DOHH2 (cell line): Measurements from ENCODE around the gene CD72.

ENCODE experiments used
- H3F3A ChIP-seq: fragments of 200-600 bp; sonication (generic), shearing (Covaris generic); 2 replicates; pipeline ENCODE4 v1.6.0; 2016; ENCODE audit warnings: antibody characterized with exemption, mild to moderate bottlenecking; ENCODE audit not compliant: control insufficient read depth, insufficient read depth
- H3K27ac ChIP-seq: fragments of 200-600 bp; sonication (generic); 2 replicates; pipeline ENCODE4 v1.5.1; 2014; ENCODE audit warnings: low read depth, mild to moderate bottlenecking, low read length, moderate library complexity
- H3K27me3 ChIP-seq: fragments of 200-600 bp; sonication (generic); 2 replicates; pipeline ENCODE4 v1.6.1; 2014; ENCODE audit warnings: mild to moderate bottlenecking, low read length, mixed read lengths; ENCODE audit not compliant: control insufficient read depth
- H3K36me3 ChIP-seq: fragments of 200-600 bp; sonication (generic); 2 replicates; pipeline ENCODE4 v1.6.1; 2014; ENCODE audit warnings: mild to moderate bottlenecking, low read length, moderate library complexity, mixed read lengths; ENCODE audit not compliant: control insufficient read depth
- H3K4me1 ChIP-seq: fragments of 200-600 bp; sonication (generic); 2 replicates; pipeline ENCODE4 v1.6.1; 2014; ENCODE audit warnings: mild to moderate bottlenecking, low read length, mixed read lengths; ENCODE audit not compliant: control insufficient read depth
- H3K4me2 ChIP-seq: fragments of 200-600 bp; sonication (generic); 2 replicates; pipeline ENCODE4 v1.6.0; 2014; ENCODE audit warnings: mild to moderate bottlenecking, low read length, moderate library complexity
- H3K4me3 ChIP-seq: fragments of 200-600 bp; sonication (generic); 2 replicates; pipeline ENCODE4 v1.5.1; 2014; ENCODE audit warnings: mild to moderate bottlenecking, low read length, mixed read lengths
- H3K79me2 ChIP-seq: fragments of 200-600 bp; sonication (generic); 2 replicates; pipeline ENCODE4 v1.6.1; 2014; ENCODE audit warnings: mild to moderate bottlenecking, low read length, mixed read lengths; ENCODE audit not compliant: control insufficient read depth
- H3K9me2 ChIP-seq: fragments of 200-600 bp; sonication (generic); replicated peaks from 2 replicates; pipeline ENCODE4 v1.6.1; 2014; ENCODE audit warnings: mild to moderate bottlenecking, low read length, mixed read lengths; ENCODE audit not compliant: control insufficient read depth
- H3K9me3 ChIP-seq: fragments of 200-600 bp; sonication (generic); 2 replicates; pipeline ENCODE4 v1.6.1; 2014; ENCODE audit warnings: antibody characterized with exemption, low read length, mixed read lengths; ENCODE audit not compliant: control insufficient read depth, insufficient read depth
- H4K20me1 ChIP-seq: fragments of 200-600 bp; sonication (generic); 2 replicates; pipeline ENCODE4 v1.6.0; 2014; ENCODE audit warnings: low read depth, mild to moderate bottlenecking, antibody characterized with exemption, low read length, moderate library complexity; ENCODE audit not compliant: control insufficient read depth, insufficient read depth
- EZH2phosphoT487 ChIP-seq: fragments of 200-600 bp; sonication (generic); IDR thresholded peaks from 2 replicates; pipeline ENCODE4 v1.6.1; 2017; ENCODE audit warnings: borderline replicate concordance, mild to moderate bottlenecking, antibody characterized with exemption, low read length, moderate library complexity, mixed read lengths
- TF ChIP-seq, protein P1 (sequence below): fragments of 200-600 bp; sonication (generic); IDR thresholded peaks from one replicate; pipeline ENCODE4 v1.5.1; 2014; ENCODE audit warnings: antibody characterized with exemption, mild to moderate bottlenecking, low read depth, low read length; ENCODE audit not compliant: poor library complexity, severe bottlenecking

The CD72 gene, protein sequence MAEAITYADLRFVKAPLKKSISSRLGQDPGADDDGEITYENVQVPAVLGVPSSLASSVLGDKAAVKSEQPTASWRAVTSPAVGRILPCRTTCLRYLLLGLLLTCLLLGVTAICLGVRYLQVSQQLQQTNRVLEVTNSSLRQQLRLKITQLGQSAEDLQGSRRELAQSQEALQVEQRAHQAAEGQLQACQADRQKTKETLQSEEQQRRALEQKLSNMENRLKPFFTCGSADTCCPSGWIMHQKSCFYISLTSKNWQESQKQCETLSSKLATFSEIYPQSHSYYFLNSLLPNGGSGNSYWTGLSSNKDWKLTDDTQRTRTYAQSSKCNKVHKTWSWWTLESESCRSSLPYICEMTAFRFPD

DNA sequence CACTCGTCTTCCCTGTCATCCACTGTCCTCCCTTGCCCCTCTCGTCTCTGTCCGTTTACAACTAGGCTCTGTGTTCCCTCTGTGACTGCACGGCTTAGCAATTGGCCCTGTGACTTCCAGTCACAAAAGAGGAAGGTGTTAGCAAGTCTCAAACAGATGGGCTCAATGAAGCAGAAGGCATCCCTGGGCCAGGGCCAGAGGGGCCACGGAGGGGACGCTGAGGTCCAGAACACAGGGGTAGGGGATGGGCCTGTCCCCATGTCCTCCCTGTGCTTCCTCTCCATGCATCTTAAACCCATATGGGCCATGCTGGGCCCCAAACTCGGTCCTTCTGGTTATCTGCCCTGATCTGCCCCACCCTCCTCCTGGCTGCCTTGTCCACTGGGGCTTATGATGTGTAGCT, at the start of gene CD72:
Gene CD72, minus strand, starts transcription at position 89 of the 403 bp plus-strand sequence. CDS start 110 bp downstream, outside the sequence.
- peaks cover 63% of the 10 kb centered on the region for H3K4me1 ChIP-seq
- no peaks in the 10 kb centered on the region for H3K27me3 ChIP-seq
- H4K20me1 ChIP-seq, result no peaks in the 10 kb centered on the region
- H3K4me3 ChIP-seq, result peak within 1 kb of the TSS; percentile 72
- no peaks in the 10 kb centered on the region for H3K9me3 ChIP-seq
- H3F3A ChIP-seq, result peaks cover 43% of the 10 kb centered on the region
- peak within 1 kb of the TSS; percentile 99 for H3K4me2 ChIP-seq
- H3K79me2 ChIP-seq, result no peaks in the 10 kb centered on the region
- H3K27ac ChIP-seq, result peak within 1 kb of the TSS; percentile 76
- no peaks in the 10 kb centered on the region for H3K9me2 ChIP-seq
- 0 out of 2 replicates have a peak, but pooled peaks cover 5% of the 10 kb centered on the region for H3K36me3 ChIP-seq
- TF ChIP-seq, protein P1, sequence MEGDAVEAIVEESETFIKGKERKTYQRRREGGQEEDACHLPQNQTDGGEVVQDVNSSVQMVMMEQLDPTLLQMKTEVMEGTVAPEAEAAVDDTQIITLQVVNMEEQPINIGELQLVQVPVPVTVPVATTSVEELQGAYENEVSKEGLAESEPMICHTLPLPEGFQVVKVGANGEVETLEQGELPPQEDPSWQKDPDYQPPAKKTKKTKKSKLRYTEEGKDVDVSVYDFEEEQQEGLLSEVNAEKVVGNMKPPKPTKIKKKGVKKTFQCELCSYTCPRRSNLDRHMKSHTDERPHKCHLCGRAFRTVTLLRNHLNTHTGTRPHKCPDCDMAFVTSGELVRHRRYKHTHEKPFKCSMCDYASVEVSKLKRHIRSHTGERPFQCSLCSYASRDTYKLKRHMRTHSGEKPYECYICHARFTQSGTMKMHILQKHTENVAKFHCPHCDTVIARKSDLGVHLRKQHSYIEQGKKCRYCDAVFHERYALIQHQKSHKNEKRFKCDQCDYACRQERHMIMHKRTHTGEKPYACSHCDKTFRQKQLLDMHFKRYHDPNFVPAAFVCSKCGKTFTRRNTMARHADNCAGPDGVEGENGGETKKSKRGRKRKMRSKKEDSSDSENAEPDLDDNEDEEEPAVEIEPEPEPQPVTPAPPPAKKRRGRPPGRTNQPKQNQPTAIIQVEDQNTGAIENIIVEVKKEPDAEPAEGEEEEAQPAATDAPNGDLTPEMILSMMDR, result no peak
- TF ChIP-seq EZH2phosphoT487, result no peak

DNA sequence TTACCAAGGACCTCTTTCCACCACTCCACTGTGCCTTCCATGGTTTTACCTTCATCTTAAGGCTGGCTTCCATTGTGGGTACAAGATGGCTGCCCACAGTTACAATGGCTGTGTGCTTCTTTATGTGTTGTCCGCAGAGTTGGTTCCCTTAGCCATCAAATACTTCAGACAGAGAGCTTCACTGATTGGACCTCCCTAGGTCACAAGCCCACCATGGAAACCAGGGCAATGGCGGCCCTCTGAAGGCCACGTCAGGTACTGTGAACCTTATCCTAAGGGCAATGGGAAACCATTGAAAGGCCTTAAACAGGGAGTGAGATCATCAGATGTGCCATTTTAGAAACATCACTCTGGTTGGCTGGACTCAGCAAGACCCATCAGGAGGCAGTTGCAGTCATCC, 49.7 kb upstream of the CD72 start:
- TF ChIP-seq, protein P1, result no peak
- no peak for TF ChIP-seq EZH2phosphoT487
- Histone ChIP-seq H3K36me3 (peaks cover 20% of the 10 kb centered on the region), H3K79me2 (peaks cover 21% of the 10 kb centered on the region), H3K9me3 (no peaks in the 10 kb centered on the region), H3K9me2 (no peaks in the 10 kb centered on the region), H3K4me1 (peaks cover 27% of the 10 kb centered on the region), H3K4me2 (no peak overlapping the region), H4K20me1 (no peaks in the 10 kb centered on the region), H3K4me3 (no peak overlapping the region), H3K27ac (no peak overlapping the region), H3K27me3 (no peaks in the 10 kb centered on the region), H3F3A (no peaks in the 10 kb centered on the region)

DNA sequence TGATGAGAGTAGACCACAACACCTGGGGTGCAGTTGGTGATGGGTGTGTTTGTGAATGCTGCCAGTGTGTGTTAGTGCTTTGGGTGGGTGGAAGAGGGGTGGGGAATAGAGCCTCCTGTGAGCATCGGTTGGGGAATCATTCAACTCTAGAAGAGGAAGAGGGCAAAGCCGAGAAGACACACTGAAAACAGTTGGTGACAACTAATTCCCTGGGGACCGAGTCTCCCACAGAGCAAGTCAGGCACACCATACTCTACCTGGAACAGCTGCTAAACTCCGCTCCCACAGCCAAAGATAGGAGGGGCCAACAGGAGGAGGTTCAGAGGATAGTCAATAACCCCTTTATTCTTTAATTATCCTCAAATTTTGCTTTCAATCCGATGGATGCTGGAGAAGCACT, 48.3 kb upstream of the CD72 start:
- no peak overlapping the region for H3K4me3 ChIP-seq
- peaks cover 3% of the 10 kb centered on the region for H3F3A ChIP-seq
- H3K4me2 ChIP-seq, result no peak overlapping the region
- peaks cover 32% of the 10 kb centered on the region for H3K79me2 ChIP-seq
- TF ChIP-seq, protein P1, result no peak
- no peak for TF ChIP-seq EZH2phosphoT487
- H3K36me3 ChIP-seq, result peaks cover 34% of the 10 kb centered on the region
- no peak overlapping the region for H3K27ac ChIP-seq
- no peaks in the 10 kb centered on the region for H3K9me2 ChIP-seq
- H3K27me3 ChIP-seq, result no peaks in the 10 kb centered on the region
- H3K9me3 ChIP-seq, result no peaks in the 10 kb centered on the region
- H4K20me1 ChIP-seq, result no peaks in the 10 kb centered on the region
- H3K4me1 ChIP-seq, result peaks cover 40% of the 10 kb centered on the region
